GM12872 (cell line): ENCODE results near the gene KCTD16.

Experiments
- TF ChIP-seq, protein P1 (sequence below): IDR thresholded peaks from 3 replicates; pipeline ENCODE4 v1.5.1; 2011; ENCODE audit warnings: low read depth, mild to moderate bottlenecking, low read length, moderate library complexity; ENCODE audit not compliant: insufficient read depth

KCTD16 gene

DNA sequence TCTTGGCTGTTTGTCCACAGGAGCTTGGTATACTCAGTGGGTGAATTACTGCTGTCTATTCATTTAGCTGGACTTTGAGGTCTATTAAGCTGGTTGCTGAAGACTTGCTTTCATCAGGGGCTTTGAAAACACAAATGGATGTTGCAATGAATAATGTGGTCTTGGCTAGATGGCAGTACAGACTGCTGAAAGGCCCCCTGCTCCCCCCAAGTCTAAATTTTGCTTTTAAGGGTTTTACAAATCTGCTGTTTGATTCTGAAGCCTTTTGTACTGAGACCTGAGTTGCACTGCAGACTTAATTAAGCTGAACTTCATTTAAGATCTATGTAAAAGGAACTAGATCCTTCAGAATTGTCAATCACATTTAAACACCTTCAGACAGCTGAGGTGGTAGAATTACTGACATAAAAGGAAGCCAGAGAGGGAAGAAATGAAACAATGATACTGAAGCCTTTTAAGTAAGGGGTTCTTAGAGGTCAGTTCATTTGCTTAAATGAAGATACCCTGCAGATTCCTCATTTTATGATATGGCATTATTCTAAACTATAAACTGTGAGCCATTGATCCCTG, 37.3 kb downstream of the KCTD16 start:
- TF ChIP-seq, protein P1, sequence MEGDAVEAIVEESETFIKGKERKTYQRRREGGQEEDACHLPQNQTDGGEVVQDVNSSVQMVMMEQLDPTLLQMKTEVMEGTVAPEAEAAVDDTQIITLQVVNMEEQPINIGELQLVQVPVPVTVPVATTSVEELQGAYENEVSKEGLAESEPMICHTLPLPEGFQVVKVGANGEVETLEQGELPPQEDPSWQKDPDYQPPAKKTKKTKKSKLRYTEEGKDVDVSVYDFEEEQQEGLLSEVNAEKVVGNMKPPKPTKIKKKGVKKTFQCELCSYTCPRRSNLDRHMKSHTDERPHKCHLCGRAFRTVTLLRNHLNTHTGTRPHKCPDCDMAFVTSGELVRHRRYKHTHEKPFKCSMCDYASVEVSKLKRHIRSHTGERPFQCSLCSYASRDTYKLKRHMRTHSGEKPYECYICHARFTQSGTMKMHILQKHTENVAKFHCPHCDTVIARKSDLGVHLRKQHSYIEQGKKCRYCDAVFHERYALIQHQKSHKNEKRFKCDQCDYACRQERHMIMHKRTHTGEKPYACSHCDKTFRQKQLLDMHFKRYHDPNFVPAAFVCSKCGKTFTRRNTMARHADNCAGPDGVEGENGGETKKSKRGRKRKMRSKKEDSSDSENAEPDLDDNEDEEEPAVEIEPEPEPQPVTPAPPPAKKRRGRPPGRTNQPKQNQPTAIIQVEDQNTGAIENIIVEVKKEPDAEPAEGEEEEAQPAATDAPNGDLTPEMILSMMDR, result no peak

DNA sequence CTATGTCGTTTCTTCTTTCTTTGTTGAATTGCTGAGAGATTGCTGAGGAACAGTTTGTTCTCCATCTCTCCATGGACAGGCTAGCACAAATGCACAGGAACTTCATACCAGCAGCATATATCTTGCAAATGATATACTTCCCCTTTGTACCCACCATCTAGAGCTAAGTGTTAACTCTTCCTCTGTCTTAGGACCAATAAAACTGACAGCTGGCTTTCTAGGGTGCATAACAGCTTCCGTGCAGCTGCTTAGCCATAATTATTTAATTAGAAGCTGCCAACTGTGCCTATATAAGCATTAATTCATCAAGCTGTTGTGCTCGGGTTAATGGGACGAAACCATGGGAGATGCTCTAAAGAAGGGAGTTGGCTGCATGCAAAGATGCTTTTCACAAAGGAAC, 38.7 kb downstream of the KCTD16 start:
- TF ChIP-seq, protein P1, result no peak

DNA sequence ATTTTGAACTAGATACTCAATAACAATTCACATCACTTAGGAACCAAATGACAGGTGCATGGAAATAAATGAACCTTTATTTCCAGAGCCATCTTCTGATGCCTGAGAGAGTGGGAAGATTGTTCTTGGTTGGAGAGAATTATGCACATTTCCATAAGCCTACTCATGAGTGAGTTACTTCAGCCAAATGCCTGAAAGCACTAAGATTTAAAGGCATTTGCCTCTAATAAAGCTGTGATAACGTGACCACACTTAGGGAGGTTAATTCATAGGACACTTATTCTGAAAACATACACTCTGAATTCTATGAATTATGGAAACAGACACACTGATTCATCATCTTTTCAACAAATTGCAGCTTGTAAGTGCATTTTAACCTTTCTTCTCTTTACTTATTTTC, 40.0 kb downstream of the KCTD16 start:
- TF ChIP-seq, protein P1, result no peak

DNA sequence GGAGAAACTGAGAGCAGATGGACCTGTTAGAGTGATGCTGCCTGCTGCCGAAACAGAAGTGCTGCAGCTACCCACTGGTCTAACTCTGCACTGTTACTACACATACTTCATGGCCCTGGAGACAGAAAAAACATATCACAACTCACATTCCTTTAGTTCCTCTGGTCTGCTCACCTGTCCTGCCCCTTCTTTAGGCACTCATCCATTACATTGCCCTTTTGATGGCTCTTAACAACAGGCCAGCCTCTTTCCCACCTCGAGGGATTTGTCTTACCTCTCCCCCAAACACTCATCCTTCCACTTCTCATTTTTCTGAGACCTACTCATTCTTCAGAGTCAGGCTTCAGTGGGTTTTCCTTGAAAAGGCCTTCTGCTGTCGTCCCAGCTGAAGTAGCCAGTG, 49.2 kb downstream of the KCTD16 start:
- TF ChIP-seq, protein P1, result no peak

DNA sequence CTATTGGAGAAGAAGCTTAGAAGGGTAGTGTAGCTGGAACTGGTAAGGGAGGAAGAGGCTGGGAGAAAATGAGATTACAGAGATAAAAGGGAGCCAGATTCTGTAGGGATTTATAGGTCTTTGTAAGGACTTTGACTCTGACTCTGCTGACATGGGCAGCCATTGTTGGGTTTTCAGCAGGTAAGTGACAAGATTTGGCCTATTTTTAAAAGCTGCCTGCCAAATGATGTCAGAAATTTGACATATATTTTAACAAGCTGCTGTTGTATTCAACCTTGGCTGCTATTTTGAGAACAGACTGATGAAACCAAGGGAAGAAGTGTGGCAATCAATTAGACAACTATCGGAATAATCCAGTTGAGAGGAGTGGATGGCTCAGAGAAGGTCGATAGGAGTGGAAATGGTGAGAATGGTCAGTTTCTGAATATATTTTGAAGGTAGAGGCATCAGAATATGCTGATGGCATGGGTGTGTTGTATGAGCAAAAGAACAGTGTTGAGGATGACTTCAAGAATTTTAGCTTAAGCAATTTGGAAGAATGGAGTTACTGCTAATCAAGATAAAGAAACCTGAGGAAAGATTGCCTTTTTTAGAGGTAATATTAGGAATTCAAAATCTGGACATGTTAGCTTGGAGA, 56.8 kb downstream of the KCTD16 start:
- TF ChIP-seq, protein P1, result no peak

DNA sequence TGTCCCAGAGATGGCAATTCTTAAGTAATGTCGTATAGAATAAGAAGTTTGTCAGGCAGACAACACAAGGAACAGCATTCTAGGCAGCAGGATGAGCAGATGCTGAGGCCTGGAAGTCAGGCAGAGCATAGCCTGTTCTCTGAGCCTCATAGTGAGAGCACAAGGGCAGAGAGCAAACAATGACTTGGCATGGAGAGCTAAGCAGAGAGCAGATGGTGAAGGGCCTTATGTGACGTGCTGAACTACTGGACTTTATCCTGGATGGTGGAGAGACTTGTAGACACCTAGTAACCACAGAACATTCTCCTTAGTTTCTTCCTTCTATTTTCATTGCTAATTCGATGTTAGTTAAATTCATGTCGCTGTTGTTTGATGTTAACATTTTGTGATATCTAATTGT, 60.1 kb downstream of the KCTD16 start:
- TF ChIP-seq, protein P1, result no peak

DNA sequence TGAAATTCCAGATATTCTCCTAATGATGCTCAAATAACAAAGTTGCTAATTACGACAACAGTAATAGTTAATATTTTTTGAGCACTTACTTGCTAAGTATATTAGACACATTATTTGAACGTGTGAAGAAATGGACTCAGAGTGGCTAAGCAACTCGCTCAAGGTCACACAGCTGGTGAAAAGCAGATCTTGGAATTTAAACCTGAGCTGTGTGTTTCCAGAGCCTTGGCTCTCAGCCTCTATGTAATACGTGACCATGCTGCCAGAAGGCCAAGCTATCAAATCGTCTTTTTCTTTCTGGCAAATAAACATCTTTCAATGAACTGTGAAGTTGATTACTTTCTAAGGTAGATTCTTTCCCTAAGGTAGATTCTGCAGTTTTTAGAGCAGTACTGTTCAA, 61.6 kb downstream of the KCTD16 start:
- TF ChIP-seq, protein P1, result no peak
